ENCODE results near the gene MAGED1.

The MAGED1 gene

GRCh38 chrX:51876441-51876840, 17.0 kb upstream of the MAGED1 start:
- no peak for FAIRE-seq
- no peak for TF ChIP-seq CTCF (IDR thresholded peaks at IDR 0.05; ENCODE audit: insufficient read depth, missing control alignments)
- no peak for DNase-seq (ENCODE audit: insufficient read length, low spot score)

- FAIRE-seq (no peak), DNase-seq (ENCODE audit: insufficient read length, low spot score) (no peak)
- no peak for TF ChIP-seq CTCF (IDR thresholded peaks at IDR 0.05; ENCODE audit: insufficient read depth, missing control alignments)
Measured at GRCh38 chrX:51878056-51878455, 15.4 kb upstream of the MAGED1 start.

GRCh38 chrX:51889851-51890250, 3.6 kb upstream of the MAGED1 start:
- TF ChIP-seq CTCF (IDR thresholded peaks at IDR 0.05; ENCODE audit: insufficient read depth, missing control alignments) = no peak
- FAIRE-seq (no peak), DNase-seq (ENCODE audit: insufficient read length, low spot score) (no peak)

- TF ChIP-seq CTCF (IDR thresholded peaks at IDR 0.05; ENCODE audit: insufficient read depth, missing control alignments) = no peak
- DNase-seq (ENCODE audit: insufficient read length, low spot score) (no peak), FAIRE-seq (no peak)
Measured at GRCh38 chrX:51891245-51891644, 2.2 kb upstream of the MAGED1 start.

- no peak for TF ChIP-seq CTCF (IDR thresholded peaks at IDR 0.05; ENCODE audit: insufficient read depth, missing control alignments)
- DNase-seq (ENCODE audit: insufficient read length, low spot score) = no peak
- no peak for FAIRE-seq
Measured at GRCh38 chrX:51891821-51892551, 1.4 kb upstream of the MAGED1 start.

- FAIRE-seq = no peak
- TF ChIP-seq CTCF (IDR thresholded peaks at IDR 0.05; ENCODE audit: insufficient read depth, missing control alignments) = no peak
- no peak for DNase-seq (ENCODE audit: insufficient read length, low spot score)
Measured at GRCh38 chrX:51893931-51894696, 691 bp downstream of the MAGED1 start.

Measured in D721Med (cell line).